ENCODE data around the gene EVI2B.
"Not testable (repeated sequence)": the region's sequence is repeated elsewhere in the genome, so short reads cannot be mapped to it uniquely, and the experiment has no call there.

Gene EVI2B

GRCh38 chr17:31269578-31269983 is 44.3 kb downstream of the EVI2B start:
- no peak for DNase-seq (ENCODE audit: low spot score)

DNA sequence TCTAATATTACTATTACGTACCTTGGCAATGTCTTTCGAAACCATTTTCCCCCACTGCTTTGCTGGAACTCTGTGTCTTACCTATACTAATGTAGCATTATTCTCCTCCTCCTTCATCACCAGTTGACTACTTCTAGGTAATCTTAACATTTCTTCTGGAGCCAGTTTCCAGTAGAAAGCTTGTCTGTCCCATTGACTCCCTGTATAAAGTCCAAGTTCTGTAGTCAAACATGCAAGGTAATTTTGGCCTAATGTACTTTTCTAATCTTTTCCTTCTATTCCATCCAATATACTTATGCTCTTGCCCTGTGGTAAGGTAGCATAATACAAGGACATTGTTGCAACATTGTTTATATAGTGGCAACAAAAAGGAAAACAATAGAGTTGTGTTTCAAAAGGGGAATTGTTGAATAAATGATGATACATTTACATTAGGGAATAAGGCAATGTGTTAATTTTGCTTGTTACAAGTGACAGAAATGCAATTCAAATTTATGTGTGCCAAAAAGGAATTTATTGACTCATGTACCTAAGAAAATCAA is 44.7 kb downstream of the EVI2B start:
- DNase-seq (ENCODE audit: low spot score) = no peak

- DNase-seq (ENCODE audit: low spot score) = no peak
These were observed 47.8 kb downstream of the EVI2B start for GRCh38 chr17:31266042-31266441.

GRCh38 chr17:31262923-31263322 is 50.9 kb downstream of the EVI2B start:
- DNase-seq (ENCODE audit: low spot score) = not testable (repeated sequence)

- no peak for DNase-seq (ENCODE audit: low spot score)
These were observed 52.3 kb downstream of the EVI2B start for GRCh38 chr17:31261601-31262000.

DNA sequence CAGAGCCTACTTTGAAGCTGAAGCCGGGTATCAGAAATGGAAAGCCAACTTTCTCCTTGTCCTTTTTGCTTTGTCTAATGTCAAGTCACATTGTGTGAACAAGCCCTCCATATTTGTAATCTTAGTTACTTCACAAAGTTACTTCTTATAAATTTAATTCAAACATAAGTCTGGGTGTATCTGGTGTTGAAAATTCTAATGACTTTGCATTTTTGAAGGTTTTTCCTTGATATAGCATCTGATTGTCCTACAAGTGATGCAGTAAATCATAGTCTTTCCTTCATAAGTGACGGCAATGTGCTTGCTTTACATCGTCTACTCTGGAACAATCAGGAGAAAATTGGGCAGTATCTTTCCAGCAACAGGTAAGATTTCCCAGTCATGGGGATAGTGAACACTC is 53.7 kb downstream of the EVI2B start:
- DNase-seq (ENCODE audit: low spot score) = no peak

DNA sequence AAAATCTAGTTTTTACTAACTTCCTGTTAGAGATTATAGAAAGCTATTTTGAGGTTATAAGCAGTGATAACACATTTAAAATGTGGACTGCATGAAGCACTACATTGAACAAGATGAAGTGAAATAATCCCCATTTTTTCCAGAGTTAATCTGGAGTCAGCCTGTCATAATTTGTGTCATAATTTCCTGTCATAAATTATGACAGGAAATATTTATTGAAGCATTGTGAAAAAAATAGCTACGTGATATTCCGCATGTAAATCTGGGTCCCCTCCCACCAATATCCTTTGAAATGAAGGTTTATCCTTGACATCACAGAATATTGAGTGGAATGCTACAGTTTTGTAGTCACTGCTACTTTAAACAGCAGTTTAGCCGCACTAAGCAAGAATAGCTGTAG is 56.9 kb downstream of the EVI2B start:
- DNase-seq (ENCODE audit: low spot score) = no peak

DNA sequence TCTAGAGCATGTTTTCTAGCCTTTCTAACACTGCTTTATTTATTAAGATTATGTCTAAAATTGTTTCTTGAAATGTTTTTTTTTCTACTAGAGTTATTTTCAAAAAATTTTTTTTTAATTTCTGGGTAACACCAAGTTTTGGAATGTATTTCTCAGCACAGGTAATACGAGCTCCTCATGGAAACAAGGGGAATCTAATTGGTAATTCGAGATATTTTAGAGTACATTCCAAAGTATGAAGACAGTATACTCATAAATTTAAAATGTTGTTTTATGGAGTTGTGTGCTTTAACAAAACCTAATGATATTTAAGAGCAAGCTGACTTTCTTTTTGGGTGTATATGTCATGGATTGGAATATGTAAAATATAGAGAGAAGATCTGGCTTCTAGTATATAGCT is 59.2 kb downstream of the EVI2B start:
- no peak for DNase-seq (ENCODE audit: low spot score)

Measured in activated CD4-positive, alpha-beta T cell treated with anti-CD3 and anti-CD28 coated beads, Interleukin-2, Interleukin-4, amounts not matched to agents 100 ng/mL and 50 ng/mL, durations not matched to agents 16 hours and 8 hours (primary cell).